Stimulated activated CD4-positive, alpha-beta T cell treated with anti-CD3 and anti-CD28 coated beads, Interleukin-2, amount 100 ng/mL, for 4 hours (primary cell): ENCODE results near the gene CAMKV.

Source experiments
- DNase-seq: peaks from one replicate; pipeline ENCODE4 v3.0.0-alpha.2; 2020; ENCODE audit warnings: low read depth

CAMKV gene

GRCh38 chr3:49895791-49896190, 26.1 kb upstream of the CAMKV start:
- DNase-seq, result no peak

- no peak for DNase-seq
These were observed 19.6 kb upstream of the CAMKV start for GRCh38 chr3:49889296-49889695.

- DNase-seq, result no peak
These were observed 17.2 kb upstream of the CAMKV start for GRCh38 chr3:49886922-49887265.

GRCh38 chr3:49883998-49884397, 14.3 kb upstream of the CAMKV start:
- DNase-seq, result no peak

DNA sequence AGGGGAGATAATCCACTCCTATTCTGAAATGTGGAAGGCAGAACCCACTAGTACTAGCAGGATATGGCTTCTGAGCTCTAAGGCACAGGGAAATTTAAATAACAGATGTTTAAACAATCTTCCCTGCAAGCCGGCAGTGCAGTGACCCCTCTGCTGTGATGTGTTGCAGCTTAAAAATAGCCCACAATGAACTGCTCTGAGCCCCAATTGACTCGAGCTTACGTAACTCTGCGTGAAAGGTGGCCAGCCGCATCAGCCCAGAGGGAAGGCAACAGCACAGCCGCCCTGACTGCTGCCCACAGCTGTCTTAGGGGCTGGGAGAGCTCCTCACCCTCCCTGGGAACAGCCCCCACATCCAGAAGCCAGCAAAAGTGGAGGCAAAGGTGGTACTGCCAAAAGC, 12.5 kb upstream of the CAMKV start:
- DNase-seq, result no peak

GRCh38 chr3:49880581-49881315, 11.0 kb upstream of the CAMKV start:
- no peak for DNase-seq

DNA sequence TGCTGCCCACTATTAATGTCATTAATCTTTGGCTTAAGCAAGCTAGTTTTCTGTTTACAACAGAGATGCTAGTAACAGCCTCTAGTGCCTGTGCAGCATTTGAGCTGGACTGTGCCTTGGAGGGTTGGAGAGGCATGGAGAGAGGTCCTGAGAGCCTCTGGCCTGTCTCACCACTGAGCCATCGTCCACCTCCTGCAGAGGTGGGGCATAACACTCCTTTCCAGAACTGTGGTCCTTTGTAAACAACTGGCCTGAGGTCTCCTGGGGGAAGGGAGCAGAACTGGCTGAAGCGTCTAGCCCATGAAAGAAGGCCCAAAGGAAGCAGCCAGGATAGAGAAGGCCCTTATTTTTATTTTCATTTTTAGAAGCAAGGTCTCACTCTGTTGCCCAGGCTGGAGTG, 10.0 kb upstream of the CAMKV start:
- DNase-seq, result no peak

GRCh38 chr3:49878686-49879085, 9.0 kb upstream of the CAMKV start:
- no peak for DNase-seq

- DNase-seq, result no peak
These were observed 8.0 kb upstream of the CAMKV start for GRCh38 chr3:49877716-49878115.

GRCh38 chr3:49876567-49876966, 6.9 kb upstream of the CAMKV start:
- DNase-seq, result no peak

- DNase-seq, result no peak
These were observed 3.9 kb upstream of the CAMKV start for GRCh38 chr3:49873623-49874022.

GRCh38 chr3:49872801-49873281, 3.1 kb upstream of the CAMKV start:
- no peak for DNase-seq

GRCh38 chr3:49871531-49872153, 1.9 kb upstream of the CAMKV start:
- DNase-seq, result no peak

- DNase-seq, result no peak
These were observed 742 bp downstream of the CAMKV start for GRCh38 chr3:49868862-49869466.

DNA sequence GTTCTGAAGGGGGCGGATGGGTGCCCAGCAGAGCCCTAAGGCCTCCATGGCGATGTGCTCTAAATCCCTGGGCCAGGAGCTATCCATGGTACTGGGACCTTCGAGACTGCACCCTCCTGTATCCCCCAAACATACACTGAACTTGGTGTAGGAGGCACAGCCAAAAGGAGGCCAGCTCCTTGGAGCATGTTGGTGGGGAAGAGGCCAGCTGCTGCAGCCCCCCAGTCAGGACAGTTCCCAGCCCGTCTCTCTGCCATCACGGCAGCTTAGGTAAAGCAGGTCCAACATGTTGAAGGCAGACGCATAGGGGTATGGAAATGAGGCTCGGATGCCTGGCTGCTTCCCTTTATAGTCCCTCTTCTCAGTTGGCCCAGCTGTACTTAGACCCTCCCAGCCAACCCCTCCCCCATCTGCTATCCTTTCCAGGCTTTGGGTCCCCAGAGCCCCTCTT, 1.8 kb downstream of the CAMKV start:
- no peak for DNase-seq

DNA sequence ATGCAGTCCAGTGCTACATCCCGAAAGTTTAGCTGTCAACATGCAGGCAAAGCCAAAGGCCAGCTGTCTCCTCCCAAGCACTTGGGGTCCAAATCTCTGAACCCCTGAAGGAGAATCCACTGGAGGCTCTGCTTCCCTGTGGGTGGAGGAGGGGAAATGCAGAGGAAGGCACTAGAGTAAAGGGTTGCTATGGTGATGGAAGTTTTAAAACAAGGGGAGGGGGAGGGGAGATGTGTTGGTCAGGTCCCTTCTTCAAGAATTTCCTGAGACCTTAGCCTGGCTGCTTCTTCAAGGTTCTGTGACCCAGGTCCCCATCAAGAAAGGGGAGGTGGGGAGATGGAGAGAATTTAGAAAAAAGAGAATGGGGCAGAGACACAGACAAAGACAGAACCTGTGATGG, 2.3 kb downstream of the CAMKV start:
- DNase-seq, result no peak

- no peak for DNase-seq
These were observed 4.4 kb downstream of the CAMKV start for GRCh38 chr3:49865198-49865784.

- no peak for DNase-seq
These were observed 5.2 kb downstream of the CAMKV start for GRCh38 chr3:49864505-49864904.

- no peak for DNase-seq
These were observed 10.0 kb downstream of the CAMKV start for GRCh38 chr3:49859576-49860305.

DNA sequence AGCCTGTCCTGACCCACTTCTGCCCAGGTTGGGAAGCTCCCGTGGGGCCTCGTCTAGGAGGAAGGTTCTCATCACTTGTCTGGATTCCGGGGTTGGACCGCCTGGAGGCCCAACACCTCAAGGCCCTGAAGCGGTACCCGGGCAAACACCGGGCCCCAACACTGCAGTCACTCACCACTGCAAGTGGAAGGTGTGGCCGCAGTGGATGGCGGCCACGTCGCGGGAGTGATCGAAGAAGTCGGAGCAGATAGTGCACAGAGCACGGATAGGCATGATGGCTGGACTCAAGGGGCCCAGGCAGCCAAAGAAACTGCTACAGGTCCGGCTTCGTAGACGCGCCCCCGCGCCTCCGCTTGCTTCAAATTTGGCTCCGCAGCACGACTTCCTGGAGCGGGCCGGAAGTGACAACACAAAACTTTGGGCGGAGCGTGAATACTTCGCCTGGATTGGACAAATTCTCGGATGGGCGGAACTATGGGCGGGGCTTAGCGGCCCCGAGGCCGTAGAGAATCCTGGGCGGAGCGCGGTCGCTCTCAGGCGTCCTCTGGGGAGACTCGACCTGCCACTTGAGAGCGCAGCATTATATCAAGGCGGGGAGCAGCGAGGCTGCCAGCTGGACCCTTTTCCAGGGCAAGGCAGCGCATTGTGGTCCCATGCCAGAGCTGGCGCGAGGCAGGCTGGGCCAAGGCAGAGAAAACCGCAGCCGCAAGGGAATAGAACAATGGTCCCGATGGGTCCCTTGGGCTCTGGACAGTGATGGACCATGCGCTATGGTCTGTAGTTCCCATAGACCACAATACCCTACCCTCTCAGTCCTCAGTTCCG, 13.3 kb downstream of the CAMKV start, which contains the start of gene TRAIP:
Gene TRAIP (minus strand): TSS at position 384 of the 825 bp plus-strand sequence. CDS start 111 bp downstream, at position 273.
- DNase-seq, result peak; percentile 90

DNA sequence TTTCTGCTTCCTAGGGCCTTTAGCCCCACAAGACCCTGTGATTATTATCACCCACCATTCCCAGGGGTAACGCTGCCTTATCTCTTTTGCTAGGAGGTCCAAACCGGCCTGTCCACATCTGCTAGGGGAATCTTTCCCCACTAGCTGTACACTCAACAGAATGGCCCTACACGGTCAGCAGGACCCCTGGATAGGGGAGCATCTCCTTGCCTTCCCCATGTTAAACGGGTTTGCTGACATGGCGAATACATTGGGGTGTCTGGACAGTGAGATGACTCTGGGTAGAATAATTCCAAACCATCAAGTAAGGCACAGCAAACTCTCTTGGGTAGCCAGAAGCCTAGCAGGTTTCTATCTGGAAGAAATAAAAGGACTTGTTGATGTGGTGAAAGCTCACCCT, 14.0 kb downstream of the CAMKV start:
- DNase-seq, result no peak
